Ectodermal cell (in vitro differentiated cells): ENCODE data around the gene FCHSD2.
A peak's percentile ranks its signal among the peaks of the same experiment; 100 is the strongest.
"Not testable (repeated sequence)": the region's sequence is repeated elsewhere in the genome, so short reads cannot be mapped to it uniquely, and the experiment has no call there.

Source experiments
- H3K27ac ChIP-seq: 2 replicates; pipeline ENCODE4 v1.7.0; 2013; ENCODE audit warnings: mild to moderate bottlenecking, low read depth, low read length; ENCODE audit not compliant: insufficient read depth, poor library complexity, severe bottlenecking
- H3K27me3 ChIP-seq: 2 replicates; pipeline ENCODE4 v1.7.0; 2013; ENCODE audit warnings: mild to moderate bottlenecking, low read length; ENCODE audit not compliant: insufficient read depth, control insufficient read depth, poor library complexity, severe bottlenecking
- H3K36me3 ChIP-seq: one replicate; pipeline ENCODE4 v1.7.0; 2013; ENCODE audit warnings: low read length; ENCODE audit not compliant: control insufficient read depth, insufficient read depth
- H3K4me1 ChIP-seq: one replicate; pipeline ENCODE4 v1.7.0; 2013; ENCODE audit warnings: low read length; ENCODE audit not compliant: control insufficient read depth, insufficient read depth
- H3K4me3 ChIP-seq: 2 replicates; pipeline ENCODE4 v1.7.0; 2013; ENCODE audit warnings: low read depth, low read length, control low read depth; ENCODE audit not compliant: insufficient read depth
- H3K9me3 ChIP-seq: 2 replicates; pipeline ENCODE4 v1.7.0; 2013; ENCODE audit warnings: mild to moderate bottlenecking, low read length, moderate library complexity; ENCODE audit not compliant: control insufficient read depth
- WGBS, 2 experiments: methylation state at CpG; one replicate each; pipeline ENCODE4 v1.1.7; 2013; ENCODE audit warnings: missing lambda C conversion rate in 2 of 2; 5-methylcytosine and 5-hydroxymethylcytosine counted together

FCHSD2 gene

DNA sequence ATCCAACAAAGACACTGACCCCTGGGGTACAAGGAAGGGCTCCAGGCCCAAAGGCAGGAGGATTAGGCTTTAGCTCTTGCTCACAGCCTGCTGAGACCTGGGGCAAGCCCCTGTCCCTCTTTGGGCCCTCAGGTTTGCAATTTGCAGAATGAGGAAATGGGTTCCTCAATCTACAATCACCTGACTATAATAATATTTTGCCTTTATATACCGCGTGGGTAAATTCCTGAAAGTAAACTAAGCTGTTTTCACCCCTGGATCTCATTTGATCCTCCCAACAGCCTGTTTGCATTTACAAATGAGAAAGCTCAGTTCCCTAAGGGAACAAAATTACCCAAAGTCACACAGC is 349.1 kb downstream of the FCHSD2 start:
- Histone ChIP-seq H3K4me3 (peak overlapping the region; percentile 87), H3K27me3 (no peaks in the 10 kb centered on the region), H3K9me3 (no peaks in the 10 kb centered on the region), H3K27ac (peak overlapping the region; percentile 89), H3K36me3 (no peaks in the 10 kb centered on the region), H3K4me1 (peaks cover 8% of the 10 kb centered on the region)
- WGBS, 2 experiments: 85 to 98% methylated on average over 2 of the region's 2 CpGs

DNA sequence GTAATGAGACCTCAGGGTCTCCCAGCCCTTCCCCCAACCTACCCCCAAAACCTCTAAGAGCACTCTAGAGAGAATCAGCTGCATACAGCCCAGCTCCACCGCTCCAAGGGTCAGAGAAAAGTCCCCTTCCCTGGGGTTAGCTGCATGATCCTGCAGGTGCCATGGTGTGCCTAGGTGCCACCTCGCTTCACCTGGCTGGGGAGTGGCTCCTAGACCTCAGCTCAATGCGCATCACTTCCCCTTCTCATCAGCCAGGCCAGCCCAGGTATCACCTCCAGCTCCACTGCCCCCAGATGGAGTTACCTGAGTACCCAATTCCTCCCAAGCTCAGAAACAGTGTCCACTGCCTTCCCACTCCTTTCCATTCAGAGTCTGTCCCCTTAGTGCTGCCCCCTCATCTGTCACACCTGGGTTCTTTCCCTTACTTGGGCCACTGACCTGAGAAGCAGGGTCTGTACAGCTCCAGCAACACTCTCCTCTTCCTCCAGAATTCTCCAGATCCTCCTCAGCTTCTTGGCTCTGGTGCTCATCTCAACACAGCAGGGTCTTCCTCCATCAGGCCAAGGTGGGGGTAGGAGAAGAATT is 349.6 kb downstream of the FCHSD2 start:
- Histone ChIP-seq H3K36me3 (no peaks in the 10 kb centered on the region), H3K4me3 (no peak overlapping the region), H3K4me1 (peaks cover 9% of the 10 kb centered on the region), H3K9me3 (no peaks in the 10 kb centered on the region), H3K27me3 (no peaks in the 10 kb centered on the region), H3K27ac (no peak overlapping the region)
- 93 to 97% methylated on average over 3 of the region's 3 CpGs for WGBS, 2 experiments

DNA sequence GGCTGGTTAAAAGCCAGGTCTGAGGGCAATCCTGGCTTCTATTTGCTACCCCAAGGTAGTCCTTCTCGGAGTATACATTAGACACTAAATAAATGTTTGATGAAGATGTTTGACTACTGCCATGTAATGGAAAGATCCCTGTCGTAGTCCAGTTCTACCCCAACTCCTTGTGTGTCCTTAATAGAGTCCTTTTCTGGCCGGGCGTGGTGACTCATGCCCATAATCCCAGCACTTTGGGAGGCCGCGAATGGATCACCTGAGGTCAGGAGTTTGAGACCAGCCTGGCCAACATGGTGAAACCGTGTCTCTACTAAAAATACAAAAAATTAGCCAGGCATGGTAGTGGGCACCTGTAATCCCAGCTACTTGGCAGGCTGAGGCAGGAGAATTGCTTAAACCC is 350.9 kb downstream of the FCHSD2 start:
- H3K4me3 ChIP-seq, H3K36me3 ChIP-seq, H3K27me3 ChIP-seq, H3K9me3 ChIP-seq, H3K27ac ChIP-seq: not testable (repeated sequence)
- H3K4me1 ChIP-seq: peaks cover 16% of the 10 kb centered on the region
- WGBS, 2 experiments: 88 to 92% methylated on average over 7 of the region's 7 CpGs

DNA sequence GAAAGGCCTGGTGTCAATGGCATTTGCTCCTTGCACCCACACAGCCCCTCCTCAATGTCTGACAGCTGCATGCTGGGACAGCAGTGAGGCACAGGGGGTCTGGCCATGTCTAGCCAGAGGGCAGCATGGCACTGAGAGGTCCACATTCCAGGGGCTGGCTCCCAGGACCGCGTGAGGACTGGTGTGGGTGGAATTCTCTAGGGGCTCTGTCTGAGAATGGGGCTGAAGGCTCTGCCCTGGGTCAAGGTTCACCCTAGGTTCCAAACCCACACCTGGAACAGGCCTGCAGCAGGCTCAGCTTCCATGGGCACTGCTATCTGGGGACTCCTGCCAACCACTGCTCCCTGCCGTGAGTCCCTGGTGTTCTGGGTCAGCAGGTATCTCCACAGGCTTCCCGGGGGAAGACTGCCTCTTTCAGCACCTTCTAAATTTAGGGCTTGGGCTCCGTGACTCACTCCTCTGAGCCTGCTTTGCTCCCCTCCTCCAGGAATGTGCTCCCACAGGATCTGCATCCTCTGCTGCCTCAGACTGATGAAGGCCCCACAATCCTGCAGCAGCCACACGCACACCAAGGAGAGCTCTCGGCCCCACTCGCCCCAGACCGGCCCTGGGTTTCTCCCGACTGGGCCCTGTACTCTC is 352.5 kb downstream of the FCHSD2 start:
- no peak overlapping the region for H3K27ac ChIP-seq

DNA sequence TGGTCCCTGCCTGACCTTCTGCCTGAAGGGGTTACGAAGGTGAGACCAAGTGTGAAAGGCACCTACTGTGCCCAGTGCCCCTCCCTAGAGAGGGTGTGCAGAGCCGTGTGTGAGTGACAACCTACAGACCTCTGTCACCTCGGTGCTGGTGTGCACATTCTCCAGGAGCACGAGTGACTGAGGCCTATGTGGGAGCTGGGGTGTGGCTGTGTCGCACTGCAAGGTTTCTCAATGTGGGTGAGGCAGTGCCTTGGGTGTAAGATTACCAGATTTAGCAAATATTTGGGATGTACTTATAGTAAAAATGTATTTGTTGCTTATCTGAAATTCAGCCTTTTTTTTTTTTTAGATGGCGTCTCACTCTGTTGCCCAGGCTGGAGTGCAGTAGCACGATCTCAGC is 353.9 kb downstream of the FCHSD2 start:
- WGBS, 2 experiments: 88 to 91% methylated on average over 7 of the region's 7 CpGs
- Histone ChIP-seq H3K4me1 (peaks cover 16% of the 10 kb centered on the region), H3K4me3 (no peak overlapping the region), H3K36me3 (no peaks in the 10 kb centered on the region), H3K27me3 (no peaks in the 10 kb centered on the region), H3K9me3 (no peaks in the 10 kb centered on the region), H3K27ac (no peak overlapping the region)

More for the DNA sequence above, 352.5 kb downstream of the FCHSD2 start:
- Histone ChIP-seq H3K4me3 (no peak overlapping the region), H3K27me3 (no peaks in the 10 kb centered on the region), H3K4me1 (peaks cover 16% of the 10 kb centered on the region), H3K9me3 (no peaks in the 10 kb centered on the region), H3K36me3 (no peaks in the 10 kb centered on the region)
- WGBS, 2 experiments: 86 to 87% methylated on average over 10 of the region's 10 CpGs

DNA sequence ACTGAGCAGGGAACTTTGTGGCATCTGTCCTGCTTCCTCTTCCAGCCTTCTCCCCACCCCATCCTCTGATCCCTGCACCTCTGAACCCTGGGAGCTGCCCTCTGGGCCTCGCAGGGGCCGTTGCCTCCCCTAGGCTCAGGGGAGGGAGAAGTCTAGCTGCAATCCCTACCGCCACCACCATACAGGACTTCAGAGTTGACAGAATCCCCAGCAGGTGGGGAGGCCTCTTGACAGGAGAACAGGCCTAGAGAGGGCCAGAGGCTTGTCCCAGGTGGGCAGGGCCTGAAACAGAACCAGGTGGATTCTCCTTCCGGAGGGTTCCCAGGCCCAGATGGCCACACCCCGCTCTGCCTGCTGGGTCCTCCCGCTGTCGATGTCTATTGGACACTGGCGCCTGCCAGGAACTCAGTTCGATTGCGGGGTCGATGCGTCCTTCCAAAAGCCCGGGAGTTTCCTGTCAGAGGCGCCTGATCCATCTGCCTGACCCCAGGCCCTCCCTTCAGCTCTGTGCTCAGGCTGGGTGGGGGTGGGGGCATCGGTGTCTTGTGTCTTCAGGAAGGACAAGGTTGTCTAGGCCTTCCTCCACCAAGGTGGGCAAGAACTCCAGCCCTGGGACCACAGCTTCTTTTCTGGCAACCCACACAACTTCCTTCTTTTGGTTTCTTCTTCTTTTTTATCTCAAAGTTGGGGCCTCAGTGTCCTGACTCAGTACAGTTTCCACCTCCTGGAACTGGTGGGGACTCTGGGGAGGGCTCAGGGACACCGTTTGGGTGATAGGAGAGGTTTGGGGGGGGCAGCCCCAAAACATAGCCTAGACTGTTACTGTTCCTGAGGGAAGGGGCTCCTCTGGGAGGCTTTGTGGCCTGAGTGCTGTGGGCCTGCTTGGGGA is 354.7 kb downstream of the FCHSD2 start:
- Histone ChIP-seq H3K27me3 (no peaks in the 10 kb centered on the region), H3K9me3 (no peaks in the 10 kb centered on the region), H3K4me1 (peaks cover 14% of the 10 kb centered on the region), H3K27ac (no peak overlapping the region), H3K4me3 (no peak overlapping the region), H3K36me3 (no peaks in the 10 kb centered on the region)
- WGBS, 2 experiments: 63 to 68% methylated on average over 16 of the region's 16 CpGs
